ENCODE results near the gene FSTL3. TPM values are rescaled to one million over a fixed set of nuclear protein-coding genes. Genes with fewer than 3 reads are reported as not detected.

Gene FSTL3
- total and polyA plus RNA-seq, 10 of the 15 experiments (the other 5 are each of a cell fraction or from before 2014, with no cell fraction given), result 0.42 to 13.5 (median 3.6) TPM

- no peak for TF ChIP-seq EP300 (IDR thresholded peaks at IDR 0.05; ENCODE audit: borderline replicate concordance in 1 of 2, control insufficient read depth in 1 of 2, low read depth in 2 of 2, low read length in 2 of 2)
- TF ChIP-seq SRF (IDR thresholded peaks at IDR 0.05; ENCODE audit: low read depth in 2 of 2, low read length in 2 of 2), result no peak
Observed at GRCh38 chr19:633786-634639, 42.2 kb upstream of the FSTL3 start (continued).

- Histone ChIP-seq H3K4me2 (ENCODE audit: control insufficient read depth, insufficient read depth) (no peak overlapping the region), H4K20me1 (ENCODE audit: control insufficient read depth, insufficient read depth) (no peaks in the 10 kb centered on the region), H3K79me2 (ENCODE audit: control insufficient read depth, insufficient read depth, low read length) (peaks cover 16% of the 10 kb centered on the region), H3K4me1 (ENCODE audit: control insufficient read depth, insufficient read depth, low read length) (peaks cover 37% of the 10 kb centered on the region), H3K36me3 (ENCODE audit: control insufficient read depth in 2 of 2, insufficient read depth in 2 of 2, low read length in 1 of 2) (no peaks in the 10 kb centered on the region; a peak in 1 of 4 replicates), H3K4me3 (no peak overlapping the region), H3K9me3 (replicated peaks; ENCODE audit: control insufficient read depth, insufficient read depth, low read length) (no peaks in the 10 kb centered on the region), H2AFZ (ENCODE audit: control insufficient read depth, low read depth, low read length) (no peak overlapping the region), H3K27me3 (replicated peaks in 1 of 2; ENCODE audit: control insufficient read depth in 2 of 2, insufficient read depth in 2 of 2, low read length in 1 of 2) (no peaks in the 10 kb centered on the region), H3K9ac (ENCODE audit: control insufficient read depth, insufficient read depth, low read length) (no peak overlapping the region), H3K27ac (ENCODE audit: control insufficient read depth, insufficient read depth) (no peak overlapping the region)
- intact Hi-C loops (cut with micrococcal nuclease; ENCODE audit: unreplicated experiment), result loop anchor here (5.0 kb wide), 1 partner anchor 63 kb away; the partner anchor contains the start of gene BSG
- no peak for DNase-seq (ENCODE audit: low read depth, low spot score)
- FAIRE-seq, result no peak
- WGBS (ENCODE audit: insufficient coverage, insufficient replicate concordance, low lambda C conversion rate, missing lambda C conversion rate), result 80% methylated on average over 16 of the region's 16 CpGs
- RAD21 ChIA-PET (ENCODE audit: unreplicated experiment), result no interaction called here
- in situ Hi-C loops (cut with MboI), result no loop called here
- BruUV-seq (replicated peaks), result no TSS peak
- CTCF ChIA-PET, result interaction anchor here (0.9 kb wide), 1 partner anchor 103 kb away, joined by 3 read pairs; no protein-coding TSS in a partner anchor
- SMC1A ChIA-PET (ENCODE audit: uncharacterized antibody, unreplicated experiment), result no interaction called here
- no peak for ATAC-seq
- POLR2A ChIA-PET, result no interaction called here
- TF ChIP-seq IKZF2 (IDR thresholded peaks at IDR 0.05) (no peak), KAT2A (conservative IDR thresholded peaks at IDR 0.05; ENCODE audit: control insufficient read depth, low read depth, low read length) (no peak), USF2 (IDR thresholded peaks at IDR 0.05; ENCODE audit: borderline replicate concordance, low read depth, low read length) (no peak), RB1 (IDR thresholded peaks at IDR 0.05; ENCODE audit: borderline replicate concordance) (no peak), SMAD5 (IDR thresholded peaks at IDR 0.05; ENCODE audit: low read depth) (no peak), CBX3 (IDR thresholded peaks at IDR 0.05; ENCODE audit: borderline replicate concordance, low read depth) (no peak), YBX1 (IDR thresholded peaks at IDR 0.05) (no peak), KDM1A (IDR thresholded peaks at IDR 0.05; ENCODE audit: borderline replicate concordance) (no peak), BCL11A (IDR thresholded peaks at IDR 0.05; ENCODE audit: low read depth, low read length) (no peak), BCLAF1 (IDR thresholded peaks at IDR 0.05) (no peak), KLF5 (IDR thresholded peaks at IDR 0.05; ENCODE audit: partially characterized antibody) (no peak), FOXK2 (IDR thresholded peaks at IDR 0.05) (no peak), PML (IDR thresholded peaks at IDR 0.05; ENCODE audit: low read length) (no peak), ATF3 (IDR thresholded peaks at IDR 0.05; ENCODE audit: borderline replicate concordance, extremely low read depth, low read depth, low read length) (no peak), MTA3 (IDR thresholded peaks at IDR 0.05; ENCODE audit: borderline replicate concordance, low read length) (no peak), TAF1 (IDR thresholded peaks at IDR 0.05; ENCODE audit: borderline replicate concordance, low read depth, low read length) (no peak), JUNB (IDR thresholded peaks at IDR 0.05) (no peak)
Observed at GRCh38 chr19:634975-635652, 41.1 kb upstream of the FSTL3 start.

Data from GM12878 (cell line).